Measurements from ENCODE around the gene KCNH8.

KCNH8 gene

DNA sequence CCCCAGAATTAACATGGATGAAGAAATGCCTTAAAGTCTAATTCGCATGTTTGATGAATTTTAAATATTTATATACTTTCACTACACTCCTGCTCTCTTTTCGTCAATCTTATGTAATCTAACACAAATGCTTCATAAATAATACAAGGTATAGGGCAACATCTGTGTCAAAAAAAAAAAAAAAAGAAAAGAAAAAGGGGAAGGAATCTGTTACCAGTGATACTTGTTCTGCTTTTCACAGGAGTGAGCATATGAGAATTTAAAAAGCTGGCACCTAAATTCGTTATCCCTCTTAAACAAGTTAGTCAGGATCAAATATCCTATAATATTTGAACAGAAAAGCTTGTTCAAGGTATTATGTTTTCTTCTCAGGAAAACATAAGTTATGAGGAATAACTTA, 243.8 kb downstream of the KCNH8 start:
- DNase-seq = no peak

DNA sequence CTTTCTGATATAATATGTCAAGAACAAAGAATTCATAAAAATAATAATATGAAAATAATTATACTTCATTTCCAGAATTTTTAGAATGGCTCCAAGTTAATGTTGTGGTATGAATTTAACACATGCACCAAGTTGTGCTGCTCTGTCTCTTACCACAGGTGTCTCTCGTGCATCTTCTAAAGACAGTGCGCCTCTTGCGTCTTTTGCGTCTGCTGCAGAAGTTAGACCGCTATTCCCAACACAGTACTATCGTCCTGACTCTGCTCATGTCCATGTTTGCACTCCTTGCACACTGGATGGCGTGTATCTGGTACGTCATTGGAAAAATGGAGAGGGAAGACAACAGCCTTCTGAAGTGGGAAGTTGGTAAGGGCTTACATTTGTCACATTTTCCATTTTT, 246.6 kb downstream of the KCNH8 start:
- DNase-seq = no peak

DNA sequence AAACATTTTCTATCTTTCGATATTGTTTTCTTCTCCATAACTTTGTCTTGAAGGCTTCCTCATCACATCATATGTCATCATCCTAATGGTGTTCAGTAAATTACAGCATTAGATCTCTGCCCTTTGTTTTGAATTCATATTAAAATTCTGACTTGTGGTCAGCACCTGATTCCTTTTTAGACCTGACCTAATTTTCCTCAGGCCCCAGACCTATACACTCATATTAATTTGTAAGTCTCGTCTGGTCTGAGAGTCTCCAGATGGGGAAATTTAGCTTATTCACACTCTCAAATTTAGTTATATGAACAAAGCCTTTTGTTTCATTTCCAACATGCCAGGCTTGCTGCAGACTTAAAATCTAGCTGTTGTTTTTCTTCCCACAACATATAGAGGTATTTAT, 248.4 kb downstream of the KCNH8 start:
- no peak for DNase-seq

DNA sequence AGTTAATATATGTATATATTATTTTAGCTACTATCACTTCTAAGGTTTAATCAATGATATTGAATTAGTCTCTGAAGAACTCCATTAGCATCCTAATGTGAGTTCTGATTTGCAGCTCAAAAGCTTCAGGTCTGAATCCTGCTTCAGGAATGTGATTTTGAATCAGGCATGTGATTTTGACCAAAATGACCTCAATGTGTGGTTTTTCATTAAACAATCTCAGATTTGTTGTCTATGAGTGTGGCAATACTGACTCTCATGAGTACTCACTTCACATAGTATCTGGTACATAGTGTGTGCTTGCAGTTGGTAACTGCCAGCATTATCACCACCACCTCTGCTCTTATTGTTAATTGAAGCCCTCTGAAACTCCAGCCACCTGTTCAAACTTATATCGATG, 251.0 kb downstream of the KCNH8 start:
- DNase-seq = no peak

DNA sequence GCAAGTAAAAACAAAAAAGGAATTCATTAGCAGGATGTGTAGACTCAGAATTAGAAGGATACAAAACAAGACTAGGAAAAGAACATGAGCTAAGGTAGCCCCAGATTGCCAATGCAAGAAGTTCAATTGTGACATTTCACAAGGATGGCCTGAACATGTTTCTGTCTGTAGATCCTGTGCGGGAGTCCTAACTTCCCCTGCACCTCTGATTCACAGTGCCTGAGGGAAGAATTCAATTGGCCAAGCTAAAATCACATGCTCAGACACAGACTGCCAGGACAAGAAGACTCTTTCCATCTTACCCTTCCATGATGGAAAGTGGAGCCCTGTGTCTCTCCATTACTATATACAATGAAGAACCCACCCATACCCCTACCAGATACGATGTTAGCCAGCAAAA, 251.5 kb downstream of the KCNH8 start:
- DNase-seq = no peak

DNA sequence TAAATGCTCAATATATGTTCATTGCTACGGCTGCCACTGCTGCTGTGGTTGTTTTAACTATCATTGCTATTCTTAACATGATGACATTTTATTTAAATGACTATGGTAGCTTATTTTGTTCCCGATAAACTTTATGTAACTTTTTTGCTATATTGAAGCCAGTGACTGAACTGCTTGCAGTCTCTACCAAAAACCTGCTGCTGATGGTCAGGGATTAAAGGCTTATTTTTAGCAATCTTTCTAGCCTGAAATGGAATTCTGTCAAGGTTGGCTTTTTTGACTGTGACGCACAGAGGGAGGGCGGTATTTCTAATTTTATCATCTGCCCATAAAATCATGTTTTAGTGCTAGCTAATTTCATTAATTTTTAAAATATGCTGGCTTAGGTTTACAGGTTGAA, 271.8 kb downstream of the KCNH8 start:
- DNase-seq = no peak

DNA sequence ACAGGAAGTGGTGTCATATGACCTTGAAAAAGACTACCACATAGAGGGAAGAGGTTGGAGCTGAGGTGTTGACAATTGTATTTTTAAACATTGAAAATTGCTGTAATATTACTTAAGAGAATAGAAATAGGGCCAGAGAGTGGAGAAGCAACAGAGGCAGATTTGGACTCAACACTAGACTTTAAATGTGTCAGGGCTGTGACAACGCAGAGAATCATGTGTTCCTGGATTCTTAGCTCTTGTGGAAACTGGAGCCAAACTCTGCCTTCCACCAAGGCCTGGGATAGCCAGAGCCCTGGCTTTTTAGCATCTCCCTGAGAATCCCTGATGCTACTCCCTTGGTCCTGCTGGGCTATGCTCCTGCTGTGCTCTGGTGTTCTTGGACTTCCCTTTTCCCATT, 277.5 kb downstream of the KCNH8 start:
- no peak for DNase-seq

DNA sequence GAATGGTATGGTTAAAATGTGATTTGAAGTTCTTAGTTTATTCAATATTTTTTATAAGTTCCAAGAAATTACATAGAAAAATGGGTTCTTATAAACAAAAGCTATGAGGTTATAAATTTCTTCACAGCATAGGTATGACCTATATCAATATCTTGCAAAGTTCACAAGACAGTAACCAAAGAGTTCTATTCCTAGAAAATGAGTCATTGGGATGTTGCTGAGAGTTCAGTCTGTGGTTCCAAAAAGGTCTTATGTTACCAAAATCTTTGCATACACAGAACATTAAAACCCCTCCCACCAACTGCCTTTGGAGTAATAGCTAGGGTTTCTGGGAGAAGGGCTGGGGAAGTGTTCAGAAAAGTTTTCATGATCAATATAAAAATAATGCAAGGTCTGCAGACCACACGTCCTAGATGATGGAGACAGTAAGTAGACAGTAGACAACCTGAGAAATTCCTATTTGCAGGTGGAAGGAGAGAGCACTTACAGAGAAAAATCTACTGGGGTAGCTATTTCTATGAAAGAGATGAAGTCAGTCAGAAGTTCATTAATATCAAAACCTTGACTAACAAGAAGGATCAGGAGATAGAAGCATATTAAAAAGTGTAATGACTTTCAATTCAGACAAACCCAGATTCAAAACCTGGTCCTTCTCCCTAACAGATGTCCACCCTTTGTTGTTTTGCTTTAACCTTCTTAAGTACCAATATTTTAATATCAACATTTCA, 279.3 kb downstream of the KCNH8 start:
- no peak for DNase-seq

DNA sequence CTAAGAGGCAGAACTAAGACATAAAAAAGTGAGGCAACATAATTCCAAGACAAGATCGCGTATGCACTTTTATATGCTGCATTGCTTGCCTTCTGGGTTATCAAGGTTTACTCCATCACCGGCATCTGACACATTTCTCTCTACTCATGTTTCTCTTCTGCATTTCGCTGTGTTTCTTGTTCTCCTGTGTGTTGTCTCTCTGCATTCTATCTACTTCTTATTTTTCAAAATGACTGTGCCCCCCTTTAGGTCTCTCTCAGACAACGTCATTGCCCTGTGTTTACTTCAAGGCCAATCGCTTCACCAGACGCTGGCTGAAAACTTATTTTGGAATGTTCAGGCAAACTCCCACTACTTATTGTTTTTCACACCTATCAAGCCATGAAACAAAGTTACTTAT, 280.4 kb downstream of the KCNH8 start:
- no peak for DNase-seq

DNA sequence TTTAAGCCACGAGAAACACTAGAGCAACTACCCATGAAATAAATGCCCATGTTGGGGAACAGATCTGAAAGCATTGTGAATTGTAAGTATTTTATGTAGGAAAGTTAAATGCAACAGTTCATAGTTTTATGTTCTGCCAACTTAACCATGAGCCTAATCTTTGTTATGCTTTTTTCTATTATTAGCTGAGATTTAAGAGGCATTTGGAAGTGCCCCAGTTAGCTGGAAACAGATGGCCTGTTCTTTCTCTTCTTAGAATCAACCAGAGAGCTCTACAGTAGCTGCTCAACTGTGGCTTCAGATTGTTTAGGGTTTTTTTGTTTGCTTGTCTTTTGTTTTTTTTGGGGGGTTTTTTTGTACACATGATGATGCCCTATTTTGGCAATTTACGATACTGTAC, 284.4 kb downstream of the KCNH8 start:
- DNase-seq = no peak

DNA sequence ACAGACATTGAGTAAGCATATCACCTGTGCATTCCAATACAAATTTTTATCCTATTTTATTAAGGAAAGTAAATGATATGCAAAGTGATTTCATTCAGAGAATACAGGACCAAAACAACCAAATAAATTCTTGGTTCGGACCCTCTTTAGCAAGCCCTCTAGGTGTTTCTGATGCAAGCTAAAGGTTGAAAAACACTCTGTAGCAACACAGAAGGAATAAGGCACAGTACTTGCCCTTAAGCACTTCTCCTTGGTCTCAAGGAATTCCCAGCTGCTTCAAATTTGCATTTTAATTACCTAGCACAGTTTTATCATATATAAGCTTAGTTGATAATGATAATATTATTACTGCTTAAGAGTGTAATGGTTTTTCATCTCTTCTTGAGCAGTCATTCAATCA, 288.4 kb downstream of the KCNH8 start:
- no peak for DNase-seq

DNA sequence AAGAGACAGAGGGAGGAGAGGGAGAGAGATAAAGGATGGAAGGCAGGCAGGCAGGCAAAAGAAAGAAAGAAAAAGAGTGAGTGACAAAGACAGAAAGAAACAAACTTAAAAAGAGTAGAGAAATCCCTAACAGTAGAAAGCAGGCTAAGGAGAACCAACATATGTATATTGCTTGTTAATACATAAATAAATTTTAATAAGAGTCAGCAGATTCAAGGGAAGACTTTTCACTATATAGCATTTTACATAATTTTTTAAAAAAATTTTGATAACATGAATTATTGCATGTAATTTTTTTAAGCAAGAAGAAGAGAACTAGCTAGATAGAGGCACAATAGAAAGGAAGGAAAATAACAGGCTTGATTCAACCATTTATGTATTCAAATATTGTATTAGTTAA, 291.6 kb downstream of the KCNH8 start:
- no peak for DNase-seq

DNA sequence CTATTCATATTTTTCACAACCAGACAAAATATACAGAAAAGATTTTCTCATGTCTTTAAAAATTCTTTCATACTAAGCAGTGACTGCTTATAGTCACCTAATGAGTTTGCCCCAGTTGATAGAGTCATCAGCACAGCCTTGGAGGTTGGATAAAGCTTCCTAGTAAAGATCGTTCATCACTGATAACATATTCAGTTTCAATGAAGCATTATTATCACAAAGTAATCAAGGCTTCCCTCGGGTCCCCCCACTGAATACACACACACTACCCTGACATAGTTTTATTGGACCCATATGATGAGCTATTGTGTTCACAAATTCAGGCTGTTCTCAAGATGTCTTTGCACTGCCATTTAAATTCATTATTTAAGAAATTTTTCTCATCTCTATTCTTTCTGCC, 297.8 kb downstream of the KCNH8 start:
- DNase-seq = no peak

DNA sequence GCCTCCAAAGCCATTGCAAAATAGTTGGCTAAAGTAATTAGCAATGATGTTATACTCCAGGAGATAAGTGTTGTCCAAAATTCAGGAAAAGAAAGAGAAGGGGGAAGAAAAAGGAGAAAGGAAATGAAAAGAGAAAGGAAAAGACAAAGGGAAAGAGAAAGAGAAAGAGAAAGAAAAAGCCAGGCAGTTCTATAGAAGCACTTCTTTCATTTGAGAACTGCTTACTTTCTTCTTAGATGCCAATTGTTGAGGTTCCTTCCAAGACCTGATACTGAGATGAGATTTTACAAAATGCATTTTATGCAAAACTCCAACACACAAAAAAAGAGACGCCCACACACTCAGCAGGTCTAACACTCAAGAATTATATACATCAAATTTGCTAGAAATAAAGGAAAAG, 298.4 kb downstream of the KCNH8 start:
- no peak for DNase-seq

DNA sequence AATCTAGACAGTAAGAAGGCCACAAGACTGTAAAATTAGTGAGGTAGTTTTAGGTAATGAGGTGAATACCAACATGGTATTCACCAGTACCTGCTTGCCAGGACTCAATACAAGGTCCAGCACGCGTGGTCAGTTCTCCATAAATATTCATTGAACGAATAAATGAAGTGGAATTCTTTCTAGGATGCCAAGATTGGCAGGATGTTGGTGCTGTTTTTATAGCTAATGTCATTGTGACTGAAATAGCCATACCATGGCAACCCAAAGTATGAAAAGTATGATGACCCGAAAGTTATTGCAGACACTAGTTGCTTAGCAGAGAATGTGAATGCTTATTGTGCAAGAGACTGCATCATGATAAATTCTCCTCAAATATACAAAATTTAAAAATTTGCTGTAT, 307.2 kb downstream of the KCNH8 start:
- no peak for DNase-seq

DNA sequence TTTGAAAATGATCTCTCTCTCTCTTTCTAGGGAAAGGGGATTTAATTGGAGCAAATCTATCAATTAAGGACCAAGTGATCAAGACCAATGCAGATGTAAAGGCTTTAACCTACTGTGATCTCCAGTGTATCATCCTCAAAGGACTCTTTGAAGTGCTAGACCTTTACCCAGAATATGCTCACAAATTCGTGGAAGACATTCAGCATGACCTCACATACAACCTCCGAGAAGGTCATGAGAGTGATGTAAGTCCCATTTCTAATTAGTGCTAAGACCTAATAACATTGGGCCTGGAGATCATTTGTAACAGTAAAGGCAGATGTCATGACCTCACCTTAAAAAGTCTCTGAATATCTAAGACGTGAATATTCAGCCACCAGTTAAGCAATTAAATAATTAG, 308.4 kb downstream of the KCNH8 start:
- DNase-seq = no peak

DNA sequence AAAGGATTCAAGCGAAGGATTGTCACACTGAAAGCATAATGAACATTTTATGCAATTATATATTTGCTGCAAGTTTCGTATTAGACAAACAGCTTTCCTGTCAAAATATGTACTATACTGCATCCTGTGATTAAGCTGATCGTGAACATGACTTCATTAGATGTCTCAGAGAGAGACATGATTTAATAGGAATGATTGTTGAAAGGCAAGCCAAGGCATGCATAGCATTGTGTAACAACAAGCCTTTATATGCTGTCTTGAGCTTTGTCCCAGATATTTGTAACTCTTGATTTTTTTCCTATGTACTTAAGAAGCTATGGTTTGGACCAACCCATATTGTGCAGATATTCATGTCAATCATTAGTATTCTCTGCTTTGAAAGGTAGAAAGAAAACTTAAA, 309.1 kb downstream of the KCNH8 start:
- no peak for DNase-seq

DNA sequence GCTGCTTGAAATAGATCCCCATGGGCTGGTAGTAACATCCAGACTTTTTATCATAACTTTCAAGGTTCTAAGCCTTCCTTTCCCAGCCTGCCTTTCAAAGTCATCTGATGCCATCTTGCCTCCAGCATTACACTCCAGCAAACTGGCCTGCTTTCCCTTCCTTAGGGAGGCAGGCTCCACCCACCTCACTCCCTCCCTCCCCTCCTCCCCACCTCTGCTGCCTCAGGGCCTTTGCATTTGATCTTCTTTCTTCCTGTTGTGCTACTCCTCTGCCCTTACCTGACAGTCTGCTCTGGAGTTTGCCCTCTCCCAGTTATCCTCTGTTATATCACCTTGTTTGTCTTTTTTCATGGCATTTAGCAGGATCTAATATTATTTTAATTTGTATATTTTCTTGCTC, 319.5 kb downstream of the KCNH8 start:
- no peak for DNase-seq

DNA sequence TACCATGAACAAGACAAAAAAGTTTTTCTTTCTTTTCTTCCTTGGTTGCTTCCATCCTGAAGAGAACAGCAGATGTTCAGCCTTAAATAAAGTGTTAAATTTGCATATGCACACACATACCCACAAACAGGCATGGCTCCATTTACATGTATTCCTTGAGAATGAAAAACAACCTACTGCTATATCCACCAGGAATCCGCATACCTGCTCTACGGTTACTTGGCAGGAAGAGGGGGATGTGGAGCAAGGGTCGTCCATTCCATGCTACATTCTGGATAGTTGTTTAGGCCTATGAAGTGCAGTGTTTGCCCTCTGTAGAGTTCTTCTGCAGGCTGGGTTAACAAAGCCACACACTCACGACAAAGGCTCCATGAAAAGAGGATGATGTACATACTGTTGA, 322.8 kb downstream of the KCNH8 start:
- DNase-seq = no peak

DNA sequence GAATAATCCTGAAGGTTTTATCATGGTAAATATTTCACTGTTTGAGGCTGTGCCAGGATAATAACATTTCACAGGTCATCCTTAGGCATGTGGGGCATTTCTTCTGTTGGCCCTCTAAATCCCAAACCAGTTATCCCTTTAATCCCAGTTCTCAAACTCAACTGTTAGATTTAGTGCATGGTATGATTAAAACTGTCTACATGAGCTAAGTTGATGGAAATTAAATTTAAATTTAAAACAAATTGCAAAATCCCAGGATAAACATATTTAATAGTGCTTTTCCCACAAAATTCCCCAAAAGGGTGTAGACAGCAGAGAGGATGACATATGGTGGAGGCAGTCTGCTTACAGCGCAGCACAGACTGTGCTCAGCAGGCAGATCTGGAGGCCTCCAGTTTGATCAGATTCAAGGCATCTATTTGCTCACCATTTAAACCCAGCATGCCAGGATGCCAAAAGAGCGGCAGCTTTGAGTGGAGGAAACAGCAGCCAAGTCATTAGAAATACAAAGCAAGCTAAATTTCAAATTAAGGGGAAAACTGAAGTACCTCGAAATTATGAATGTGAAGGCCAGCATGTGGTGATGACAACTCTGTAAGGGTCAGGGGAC, 325.8 kb downstream of the KCNH8 start:
- DNase-seq = no peak

DNA sequence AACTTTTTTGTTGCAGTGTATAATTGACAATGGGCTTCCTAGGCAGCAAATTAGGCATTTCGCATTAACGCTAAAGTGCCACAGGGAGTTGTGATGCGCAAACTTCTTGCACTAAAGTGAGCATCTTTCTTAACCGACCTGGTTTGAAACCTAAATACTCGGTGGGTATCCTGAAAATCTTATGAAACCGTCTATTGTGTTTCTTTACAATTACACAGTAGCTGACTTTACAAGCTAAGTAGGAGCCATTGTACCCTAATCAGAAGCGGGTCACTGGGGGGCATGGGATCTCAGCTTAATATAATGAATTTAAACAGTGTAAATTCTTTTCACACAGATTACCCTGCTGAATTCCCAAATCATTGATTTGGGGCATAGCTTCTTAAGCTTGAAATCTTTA, 328.0 kb downstream of the KCNH8 start:
- DNase-seq = no peak

DNA sequence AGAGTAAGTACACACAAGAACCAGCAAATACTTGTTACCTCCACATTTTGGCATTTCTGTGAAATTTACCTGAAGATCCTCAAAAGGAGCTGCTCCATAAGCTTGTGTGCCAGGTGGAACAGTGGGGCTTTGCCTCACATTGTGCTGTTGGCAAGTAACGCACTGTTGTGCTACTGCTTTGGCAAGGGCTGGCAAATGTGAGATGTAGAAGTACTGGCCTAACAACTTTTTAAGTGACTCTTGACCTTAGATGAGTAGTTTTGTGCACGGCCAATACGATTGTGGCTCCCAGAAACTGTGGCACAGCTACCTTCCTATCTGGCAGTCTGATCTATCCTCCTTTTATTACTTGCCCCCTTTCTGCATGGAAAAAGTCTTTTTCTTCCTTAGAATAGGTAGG, 337.0 kb downstream of the KCNH8 start:
- DNase-seq = no peak

DNA sequence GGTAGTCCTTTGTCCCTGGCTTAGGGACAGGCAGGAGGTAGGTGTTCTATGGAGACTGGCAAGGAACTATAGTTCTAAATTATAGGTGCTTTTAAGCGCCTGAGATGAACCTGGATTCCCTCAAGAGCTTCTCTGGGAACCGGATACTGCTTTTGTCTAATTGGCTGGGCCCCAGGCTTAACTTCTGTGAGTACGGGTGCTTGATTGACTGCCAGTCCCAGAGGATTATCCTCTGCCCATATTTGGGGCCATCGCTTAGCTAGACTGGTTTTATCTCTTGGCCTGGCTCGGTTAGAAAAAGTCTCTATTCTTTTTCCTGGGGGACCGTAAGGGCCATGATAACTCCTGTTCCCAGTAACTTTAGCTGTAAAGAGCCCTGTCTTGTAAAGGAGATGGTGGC, 339.1 kb downstream of the KCNH8 start:
- no peak for DNase-seq

DNA sequence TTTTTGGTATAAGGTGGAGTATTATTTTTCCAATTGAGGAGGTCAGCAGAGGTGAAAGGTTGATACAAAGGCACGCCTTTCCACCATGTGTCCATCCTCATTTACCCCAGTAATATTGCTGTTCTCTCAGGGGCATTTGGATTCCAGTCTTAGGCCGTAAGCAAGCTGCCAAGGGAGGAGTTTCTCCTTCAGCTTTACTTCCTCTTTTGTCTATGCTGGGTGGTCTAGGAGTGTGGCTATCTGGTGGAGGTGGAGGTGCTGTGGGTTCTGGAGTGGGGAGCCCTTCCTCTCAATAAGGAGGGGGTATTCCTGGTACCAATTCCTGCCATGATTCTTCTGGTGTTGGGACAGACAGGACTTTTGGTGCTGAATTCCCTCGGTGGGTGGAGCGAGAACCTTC, 340.6 kb downstream of the KCNH8 start:
- DNase-seq = no peak

DNA sequence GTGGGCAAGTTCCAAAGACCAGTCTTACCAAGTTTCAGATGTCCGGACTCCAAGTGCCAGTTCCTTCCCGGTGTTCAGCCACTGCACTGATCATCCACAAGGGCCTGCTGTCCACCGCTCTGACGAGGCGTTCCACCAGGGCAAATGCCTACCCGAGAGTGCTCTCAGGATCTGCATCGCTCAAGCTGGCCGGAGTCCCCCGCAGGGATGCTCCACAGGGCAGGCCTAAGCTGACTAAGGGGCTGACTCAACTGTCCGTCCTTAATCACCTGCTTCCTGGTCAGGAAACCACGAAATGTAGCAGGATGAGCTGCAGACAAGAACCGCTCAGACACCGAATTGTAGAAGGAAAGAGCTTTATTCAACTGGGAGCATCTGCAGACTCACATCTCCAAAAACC, 341.6 kb downstream of the KCNH8 start:
- no peak for DNase-seq
